MM.1S (cell line): Measurements from ENCODE around the gene PPP6R2.

Source experiments
- DNase-seq: peaks from one replicate; pipeline ENCODE4 v3.0.0-alpha.2; 2015
- H2AFZ ChIP-seq: fragments of 300-600 bp; sonication (generic); 2 replicates; pipeline ENCODE4 v1.6.0; 2016; ENCODE audit warnings: antibody characterized with exemption, low read length
- H3F3A ChIP-seq: fragments of 300-600 bp; sonication (generic); 2 replicates; pipeline ENCODE4 v1.6.1; 2016; ENCODE audit warnings: mild to moderate bottlenecking, antibody characterized with exemption, low read length, moderate library complexity, mixed read lengths; ENCODE audit not compliant: insufficient read depth
- H3K27ac ChIP-seq: fragments of 300-600 bp; sonication (generic); 2 replicates; pipeline ENCODE4 v1.5.1; 2016; ENCODE audit warnings: mild to moderate bottlenecking, low read length
- H3K27me3 ChIP-seq: fragments of 300-600 bp; sonication (generic); replicated peaks from 2 replicates; pipeline ENCODE4 v1.6.0; 2016; ENCODE audit warnings: low read length; ENCODE audit not compliant: insufficient read depth
- H3K36me3 ChIP-seq: fragments of 300-600 bp; sonication (generic); replicated peaks from 2 replicates; pipeline ENCODE4 v1.6.1; 2016; ENCODE audit warnings: mild to moderate bottlenecking, low read length, mixed read lengths; ENCODE audit not compliant: insufficient read depth
- H3K4me1 ChIP-seq: fragments of 300-600 bp; sonication (generic); 2 replicates; pipeline ENCODE4 v1.6.1; 2016; ENCODE audit warnings: low read length, mixed read lengths
- H3K4me2 ChIP-seq: fragments of 300-600 bp; sonication (generic); 2 replicates; pipeline ENCODE4 v1.6.0; 2016; ENCODE audit warnings: low read depth, low read length
- H3K4me3 ChIP-seq: fragments of 300-600 bp; sonication (generic); 2 replicates; pipeline ENCODE4 v1.5.1; 2016; ENCODE audit warnings: low read length, mixed read lengths
- H3K79me2 ChIP-seq: fragments of 300-600 bp; sonication (generic); 2 replicates; pipeline ENCODE4 v1.6.1; 2016; ENCODE audit warnings: mixed run types, low read length, mixed read lengths
- H3K9ac ChIP-seq: fragments of 300-600 bp; sonication (generic); 2 replicates; pipeline ENCODE4 v1.6.1; 2016; ENCODE audit warnings: low read length, mixed read lengths
- H3K9me2 ChIP-seq: fragments of 300-600 bp; sonication (generic); replicated peaks from 2 replicates; pipeline ENCODE4 v1.6.1; 2016; ENCODE audit warnings: mild to moderate bottlenecking, low read length, mixed read lengths; ENCODE audit not compliant: insufficient read depth
- H3K9me3 ChIP-seq: fragments of 300-600 bp; sonication (generic); replicated peaks from 2 replicates; pipeline ENCODE4 v1.6.1; 2016; ENCODE audit warnings: mild to moderate bottlenecking, low read length, mixed read lengths; ENCODE audit not compliant: insufficient read depth
- H4K20me1 ChIP-seq: fragments of 300-600 bp; sonication (generic); 2 replicates; pipeline ENCODE4 v1.6.1; 2016; ENCODE audit warnings: mild to moderate bottlenecking, low read length, moderate library complexity, mixed read lengths; ENCODE audit not compliant: insufficient read depth
- EZH2 ChIP-seq: fragments of 300-600 bp; sonication (generic); optimal IDR thresholded peaks from 2 replicates; pipeline ENCODE3; 2017; ENCODE audit warnings: low read depth, mild to moderate bottlenecking, antibody characterized with exemption, low read length, mixed read lengths
- EZH2phosphoT487 ChIP-seq: fragments of 300-600 bp; sonication (generic); IDR thresholded peaks from 2 replicates; pipeline ENCODE4 v1.6.1; 2018; ENCODE audit warnings: antibody characterized with exemption, low read length
- TF ChIP-seq, protein P1 (sequence below): fragments of 300-600 bp; sonication (generic); IDR thresholded peaks from 2 replicates; pipeline ENCODE4 v1.5.1; 2016; ENCODE audit warnings: antibody characterized with exemption, low read length, mixed read lengths

The PPP6R2 gene

DNA sequence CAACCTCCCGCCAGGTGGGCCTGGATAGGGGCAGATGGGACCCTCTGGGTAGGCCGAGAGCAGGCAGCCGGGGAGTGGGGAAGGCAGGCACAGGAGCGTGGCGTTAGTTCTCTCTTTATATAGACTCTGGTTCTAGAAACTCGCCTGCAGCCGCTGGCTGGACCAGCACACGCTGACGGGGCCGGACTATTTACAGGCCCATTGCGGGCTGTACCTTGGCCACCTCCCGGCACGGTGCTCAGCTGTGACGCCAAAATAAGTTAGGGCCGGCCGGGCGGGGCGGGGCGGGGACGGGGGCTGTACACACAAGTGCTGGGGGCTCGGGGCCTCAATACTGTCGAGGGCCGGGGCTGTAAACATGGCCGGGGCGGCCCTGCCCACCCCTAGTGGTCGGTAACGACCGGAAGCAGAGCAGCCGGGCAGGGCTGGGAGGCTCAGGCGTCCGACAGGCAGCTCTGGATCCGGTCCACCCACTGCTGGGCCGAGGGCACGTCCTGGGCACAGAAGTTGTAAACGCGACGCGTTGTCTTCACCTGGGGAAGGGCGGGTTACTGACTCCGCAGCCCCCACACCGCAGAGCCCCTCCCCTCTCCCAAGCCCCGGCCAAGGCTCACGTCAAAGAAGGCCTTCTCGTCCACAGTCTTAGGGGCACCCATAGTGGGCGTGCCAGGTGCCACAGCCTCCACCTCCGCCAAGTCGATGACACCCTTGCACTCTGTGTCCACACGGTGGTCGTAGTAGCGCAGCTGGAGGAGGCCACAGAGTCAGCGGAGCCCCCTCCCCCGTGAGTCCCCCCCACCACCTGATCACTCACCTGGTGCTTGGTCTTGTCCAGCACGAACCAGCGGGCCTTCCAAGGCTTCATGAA is 103.8 kb downstream of the PPP6R2 start:
- Histone ChIP-seq H3K79me2 (no peaks in the 10 kb centered on the region), H4K20me1 (no peaks in the 10 kb centered on the region), H3F3A (peaks cover 4% of the 10 kb centered on the region; the same call in 1 of the 2 replicates), H3K27ac (no peak overlapping the region), H3K4me2 (no peak overlapping the region), H3K27me3 (no peaks in the 10 kb centered on the region), H3K4me1 (no peaks in the 10 kb centered on the region), H2AFZ (no peak overlapping the region), H3K36me3 (no peaks in the 10 kb centered on the region), H3K4me3 (no peak overlapping the region), H3K9ac (no peak overlapping the region), H3K9me2 (no peaks in the 10 kb centered on the region), H3K9me3 (no peaks in the 10 kb centered on the region)
- TF ChIP-seq EZH2phosphoT487 = no peak
- TF ChIP-seq EZH2 = no peak
- TF ChIP-seq, protein P1, sequence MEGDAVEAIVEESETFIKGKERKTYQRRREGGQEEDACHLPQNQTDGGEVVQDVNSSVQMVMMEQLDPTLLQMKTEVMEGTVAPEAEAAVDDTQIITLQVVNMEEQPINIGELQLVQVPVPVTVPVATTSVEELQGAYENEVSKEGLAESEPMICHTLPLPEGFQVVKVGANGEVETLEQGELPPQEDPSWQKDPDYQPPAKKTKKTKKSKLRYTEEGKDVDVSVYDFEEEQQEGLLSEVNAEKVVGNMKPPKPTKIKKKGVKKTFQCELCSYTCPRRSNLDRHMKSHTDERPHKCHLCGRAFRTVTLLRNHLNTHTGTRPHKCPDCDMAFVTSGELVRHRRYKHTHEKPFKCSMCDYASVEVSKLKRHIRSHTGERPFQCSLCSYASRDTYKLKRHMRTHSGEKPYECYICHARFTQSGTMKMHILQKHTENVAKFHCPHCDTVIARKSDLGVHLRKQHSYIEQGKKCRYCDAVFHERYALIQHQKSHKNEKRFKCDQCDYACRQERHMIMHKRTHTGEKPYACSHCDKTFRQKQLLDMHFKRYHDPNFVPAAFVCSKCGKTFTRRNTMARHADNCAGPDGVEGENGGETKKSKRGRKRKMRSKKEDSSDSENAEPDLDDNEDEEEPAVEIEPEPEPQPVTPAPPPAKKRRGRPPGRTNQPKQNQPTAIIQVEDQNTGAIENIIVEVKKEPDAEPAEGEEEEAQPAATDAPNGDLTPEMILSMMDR = no peak
- DNase-seq = no peak

DNA sequence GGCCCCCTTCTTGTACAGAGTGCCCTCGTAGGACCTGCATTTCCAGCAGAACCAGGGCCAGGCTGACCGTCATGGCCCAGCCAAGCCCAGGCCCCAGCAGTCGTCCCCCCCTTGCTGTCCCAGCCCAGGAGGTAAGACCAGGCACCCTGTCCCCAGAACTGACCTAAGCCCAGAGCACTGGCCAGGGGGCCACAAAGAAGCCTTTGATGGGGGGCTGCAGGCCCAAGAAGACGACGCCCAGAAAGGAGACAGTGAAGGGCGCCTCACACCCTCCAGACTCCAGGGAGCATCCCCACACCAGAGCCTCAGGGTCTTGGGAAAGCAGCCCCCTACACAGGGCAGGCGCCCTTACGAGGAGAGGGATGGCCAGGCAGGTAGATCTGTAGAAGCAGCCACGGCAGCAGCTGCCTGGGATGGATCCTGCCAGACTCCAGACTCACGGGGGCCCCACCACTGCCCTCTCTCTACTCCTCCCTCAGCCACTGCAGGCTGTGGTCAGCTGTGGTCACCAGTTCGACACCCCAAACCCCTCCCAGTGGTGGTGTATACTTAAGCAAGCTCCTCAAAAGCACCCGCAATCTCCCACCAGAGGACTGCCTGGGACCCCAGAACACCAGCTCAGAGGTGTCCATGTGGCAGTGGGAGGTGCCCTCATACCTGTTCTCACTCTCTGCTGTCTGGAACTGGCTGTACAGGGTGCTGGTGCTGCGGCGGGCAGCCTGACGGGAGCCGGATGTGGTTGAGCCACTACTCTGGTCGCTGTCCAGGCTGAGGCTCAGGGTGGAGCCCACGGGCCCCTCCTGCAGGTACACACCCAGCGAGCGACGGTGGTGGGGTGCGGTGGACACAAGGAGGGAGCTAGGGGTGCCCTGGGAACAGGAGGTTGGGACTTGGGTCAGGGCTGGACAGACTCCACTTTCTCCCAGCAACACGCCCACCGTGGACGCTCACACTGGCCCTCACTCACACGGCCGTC is 104.7 kb downstream of the PPP6R2 start:
- Histone ChIP-seq H3F3A (peaks cover 4% of the 10 kb centered on the region; the same call in 1 of the 2 replicates), H3K36me3 (no peaks in the 10 kb centered on the region), H3K4me2 (no peak overlapping the region), H3K9me3 (no peaks in the 10 kb centered on the region), H3K4me3 (no peak overlapping the region), H3K9me2 (no peaks in the 10 kb centered on the region), H3K27me3 (no peaks in the 10 kb centered on the region), H4K20me1 (no peaks in the 10 kb centered on the region), H3K4me1 (no peaks in the 10 kb centered on the region), H2AFZ (no peak overlapping the region), H3K79me2 (no peaks in the 10 kb centered on the region), H3K9ac (no peak overlapping the region), H3K27ac (no peak overlapping the region)
- DNase-seq = no peak
- TF ChIP-seq EZH2 = no peak
- TF ChIP-seq, protein P1 = no peak
- no peak for TF ChIP-seq EZH2phosphoT487

DNA sequence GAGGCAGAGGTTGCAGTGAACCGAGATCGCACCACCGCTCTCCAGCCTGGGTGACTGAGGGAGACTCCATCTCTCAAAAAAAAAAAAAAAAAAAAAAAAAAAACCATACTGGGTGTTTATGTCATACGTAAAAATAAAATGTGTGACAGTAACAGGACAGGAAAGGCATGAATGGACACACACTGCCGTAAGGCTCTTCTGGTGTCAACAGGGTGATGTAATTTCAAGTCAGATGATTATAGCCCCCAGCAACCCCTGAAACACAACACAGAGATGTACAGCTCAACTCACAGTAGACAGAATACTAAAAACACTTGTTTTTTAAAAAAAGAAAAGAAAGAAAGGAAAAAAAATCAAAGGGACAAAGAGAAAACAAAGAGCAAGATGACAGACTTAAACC is 109.5 kb downstream of the PPP6R2 start:
- no peak for TF ChIP-seq EZH2
- TF ChIP-seq, protein P1 = no peak
- TF ChIP-seq EZH2phosphoT487 = no peak
- Histone ChIP-seq H4K20me1 (no peaks in the 10 kb centered on the region), H3K27me3 (no peaks in the 10 kb centered on the region), H3K9me2 (no peaks in the 10 kb centered on the region), H2AFZ (no peak overlapping the region), H3K4me3 (no peak overlapping the region), H3K27ac (no peak overlapping the region), H3K36me3 (no peaks in the 10 kb centered on the region), H3K79me2 (no peaks in the 10 kb centered on the region), H3K4me2 (no peak overlapping the region), H3K4me1 (no peaks in the 10 kb centered on the region), H3F3A (no peaks in the 10 kb centered on the region; the same call in 1 of the 2 replicates), H3K9me3 (no peaks in the 10 kb centered on the region), H3K9ac (no peak overlapping the region)
- DNase-seq = no peak
